HTR-8/SVneo (cell line): Measurements from ENCODE around the gene TRAM2.

ENCODE experiments used
- DNase-seq: peaks from one replicate; pipeline ENCODE4 v3.0.0; 2011; ENCODE audit warnings: low spot score, mixed read lengths; ENCODE audit not compliant: insufficient read length
- FAIRE-seq: peaks from 2 replicates; lab custom pipeline; 2011; peaks lifted over from hg19 to GRCh38; lab: Jason Lieb, UNC

The TRAM2 gene

DNA sequence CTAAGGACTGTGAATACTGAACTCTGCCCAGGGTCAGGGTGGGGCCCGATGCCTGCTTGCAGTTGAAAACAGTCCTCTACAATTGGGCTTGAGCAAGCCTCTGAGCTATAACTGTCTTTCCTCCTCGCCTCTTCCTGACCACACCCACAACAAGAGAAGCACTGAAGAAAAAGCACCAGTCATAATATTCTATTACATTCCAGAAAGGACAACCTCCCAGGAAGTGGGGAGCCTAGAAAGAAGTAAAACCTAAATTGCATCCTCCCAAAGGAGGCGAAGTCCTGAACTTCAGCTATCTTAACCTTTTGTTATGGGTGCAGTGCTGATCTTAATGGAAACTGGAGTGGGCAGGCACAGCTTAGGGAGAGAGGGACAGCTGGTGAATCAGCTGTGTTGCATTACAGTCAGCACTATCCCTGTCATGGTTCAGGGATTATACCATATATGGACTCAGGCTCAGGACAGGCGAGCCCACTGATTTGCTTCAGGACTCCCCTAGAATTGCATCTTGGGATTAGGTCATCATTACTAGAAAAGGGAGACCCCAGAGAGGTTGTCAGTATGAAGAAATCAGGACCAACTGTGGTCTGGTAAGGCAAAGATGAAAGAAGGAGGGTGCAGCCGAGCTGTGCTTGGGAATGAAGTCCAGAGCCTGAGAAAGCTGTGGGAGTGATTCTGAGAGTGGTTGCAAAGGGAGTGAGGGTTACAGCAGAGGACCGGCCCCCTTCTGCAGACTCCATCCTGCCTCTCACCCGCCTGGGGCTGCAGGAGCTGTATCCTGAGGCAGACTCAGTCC, 18.3 kb upstream of the TRAM2 start:
- FAIRE-seq: peak; percentile 16
- DNase-seq: peak; percentile 67

DNA sequence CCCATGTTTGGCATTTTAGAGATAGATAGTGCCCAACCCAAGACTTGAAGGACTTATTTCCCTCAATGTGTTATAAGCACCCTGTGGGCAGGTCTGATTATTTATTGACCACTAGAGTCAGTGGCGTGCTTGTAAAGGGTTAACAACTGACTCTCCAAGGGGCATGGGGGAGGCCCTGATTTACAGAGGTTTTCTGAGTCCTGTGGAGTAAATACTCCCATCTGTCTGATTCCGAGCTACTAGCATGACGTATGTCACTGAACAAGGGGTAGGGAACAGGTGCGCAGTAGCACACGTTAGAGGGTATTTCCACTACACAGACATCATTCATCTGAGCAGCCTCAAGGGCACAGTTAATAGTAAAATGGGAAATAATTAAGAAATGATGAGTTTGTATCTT, 17.4 kb upstream of the TRAM2 start:
- no peak for DNase-seq
- FAIRE-seq: no peak

DNA sequence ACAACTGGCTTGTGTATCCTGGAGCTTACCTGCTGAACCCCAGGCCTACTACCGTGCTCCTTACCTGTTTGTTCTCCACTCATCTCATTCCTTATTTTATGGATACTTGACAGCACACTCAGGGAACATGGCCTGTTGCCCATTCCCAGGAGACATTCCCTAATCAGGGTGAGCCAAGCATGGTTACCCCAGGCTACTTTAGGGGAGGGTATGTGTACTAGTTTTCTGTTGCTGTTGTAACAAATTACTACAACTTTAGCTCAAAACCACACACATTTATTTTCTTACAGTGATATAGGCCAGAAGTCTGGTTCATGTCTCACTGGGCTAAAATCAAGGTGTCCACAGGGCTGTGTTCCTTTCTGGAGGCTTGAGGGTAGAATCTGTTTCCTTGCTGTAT, 15.0 kb upstream of the TRAM2 start:
- FAIRE-seq (no peak), DNase-seq (no peak)

DNA sequence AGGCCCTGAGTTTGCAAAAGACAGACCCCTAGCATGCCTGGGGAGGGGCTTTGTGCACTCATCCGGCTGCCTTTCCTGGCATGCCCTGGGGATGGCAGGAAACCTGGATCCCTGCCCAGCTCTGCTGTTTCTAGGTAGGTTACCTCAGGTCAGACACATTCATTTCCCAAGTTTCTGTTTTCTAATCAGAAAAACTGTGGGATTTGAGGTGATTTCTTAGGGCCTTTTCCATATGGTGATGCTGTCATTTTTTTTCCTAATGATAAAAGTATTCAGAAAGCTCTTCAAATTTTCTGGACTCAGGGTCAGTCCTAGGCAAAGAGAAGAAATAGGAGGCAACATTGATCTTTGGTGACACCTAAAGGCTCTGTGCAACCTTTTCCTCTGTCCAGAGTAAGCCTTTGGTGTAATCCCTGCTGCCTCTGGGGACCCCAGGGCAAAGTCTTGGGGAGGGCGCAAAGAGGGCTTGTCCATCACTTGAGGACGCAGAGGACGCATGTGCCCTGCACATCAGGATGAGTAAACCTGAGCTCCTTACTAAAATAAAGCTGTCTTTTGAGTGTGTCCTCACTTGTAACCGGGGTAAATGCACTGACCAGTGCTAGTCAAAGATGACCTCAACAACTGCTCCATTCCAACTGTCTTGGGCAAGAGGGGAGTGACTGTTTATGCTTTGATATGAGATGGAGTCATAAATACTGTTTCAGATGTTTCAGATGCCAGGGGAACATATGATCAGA, 13.5 kb upstream of the TRAM2 start:
- FAIRE-seq (peak; percentile 9), DNase-seq (peak; percentile 48)

DNA sequence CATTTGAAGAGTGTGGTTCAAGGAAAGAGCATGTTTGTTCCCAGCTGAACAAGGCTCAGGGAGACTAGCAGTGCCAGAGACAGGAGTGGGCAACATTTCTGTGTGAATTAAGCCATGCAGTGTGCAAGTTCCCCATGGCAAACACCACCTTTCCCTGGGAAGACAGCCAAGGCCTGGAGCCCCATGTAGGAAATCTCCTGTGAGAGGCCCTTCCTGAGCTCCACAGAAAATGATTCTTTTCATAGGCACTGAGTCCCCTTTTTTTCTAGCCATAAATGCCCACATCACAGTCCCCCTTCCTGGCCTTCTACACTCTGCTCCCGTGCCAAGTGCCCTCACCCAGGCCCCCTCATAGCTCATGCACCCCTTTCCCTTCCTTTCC, 11.8 kb upstream of the TRAM2 start:
- FAIRE-seq (peak; percentile 13), DNase-seq (no peak)

DNA sequence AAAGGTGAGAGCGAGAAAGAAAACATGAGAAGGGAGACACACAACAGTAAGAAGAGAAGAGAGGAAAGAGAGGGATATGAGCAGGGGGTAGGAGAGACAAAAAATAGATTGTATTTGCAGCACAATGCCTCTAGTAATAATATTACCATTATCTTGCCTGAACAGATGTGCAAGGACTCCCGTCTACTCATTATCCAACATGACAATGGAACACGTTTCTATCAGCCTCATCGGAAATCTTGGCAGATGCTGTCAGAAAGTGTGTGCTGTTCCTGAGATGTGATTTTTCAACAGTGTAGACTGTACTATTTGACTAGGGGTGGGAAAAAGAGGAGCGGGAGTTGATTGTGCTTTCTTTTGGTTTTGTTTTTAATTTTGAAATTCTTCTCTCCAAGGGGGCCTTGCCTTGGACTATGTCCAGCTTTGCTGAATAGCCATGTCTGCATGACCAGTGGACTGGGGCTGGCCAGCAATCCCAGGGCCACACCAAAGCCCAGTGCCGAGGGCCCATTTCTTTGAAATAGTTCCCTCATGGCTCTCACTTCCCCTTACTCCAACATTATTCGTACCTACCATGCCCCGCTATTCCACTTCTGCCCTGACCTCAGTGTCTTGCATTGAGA, 11.3 kb upstream of the TRAM2 start:
- FAIRE-seq: no peak
- DNase-seq: no peak

DNA sequence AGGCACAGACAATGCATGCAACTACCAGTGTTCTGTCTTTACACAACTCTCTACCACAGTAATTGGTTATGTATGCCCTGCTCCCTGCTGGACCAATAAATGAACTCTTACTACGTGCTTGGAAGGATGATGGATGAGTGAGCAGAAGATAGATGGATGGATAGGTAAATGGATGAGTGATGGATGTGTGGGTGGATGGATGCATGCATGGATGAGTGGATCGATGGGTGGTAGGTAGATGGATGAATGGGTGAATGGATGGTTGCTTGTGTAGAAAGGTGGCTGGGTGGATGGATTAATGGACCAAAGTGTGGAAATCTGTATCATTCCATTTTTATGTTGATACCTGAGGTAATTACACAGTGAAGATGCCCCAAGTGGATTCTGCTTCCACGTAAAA, 10.1 kb upstream of the TRAM2 start:
- peak; percentile 57 for FAIRE-seq
- no peak for DNase-seq

DNA sequence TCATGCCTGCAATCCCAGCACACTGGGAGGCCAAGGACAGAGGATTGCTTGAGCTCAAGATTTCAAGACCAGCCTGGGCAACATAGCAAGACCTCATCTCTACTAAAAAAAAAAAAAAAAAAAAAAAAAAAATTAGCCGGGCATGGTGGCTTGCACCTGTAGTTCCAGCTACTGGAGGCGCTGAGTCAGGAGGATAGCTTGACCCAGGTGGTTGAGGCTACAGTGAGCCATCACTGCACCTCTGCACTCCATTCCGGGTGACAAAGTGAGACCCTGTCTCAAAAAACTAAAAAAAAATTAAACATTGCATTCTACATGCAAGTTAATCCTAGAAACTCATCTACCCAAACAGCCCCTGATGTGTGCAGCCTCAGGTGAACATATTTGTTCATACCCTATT, 7.3 kb upstream of the TRAM2 start:
- FAIRE-seq (no peak), DNase-seq (no peak)

DNA sequence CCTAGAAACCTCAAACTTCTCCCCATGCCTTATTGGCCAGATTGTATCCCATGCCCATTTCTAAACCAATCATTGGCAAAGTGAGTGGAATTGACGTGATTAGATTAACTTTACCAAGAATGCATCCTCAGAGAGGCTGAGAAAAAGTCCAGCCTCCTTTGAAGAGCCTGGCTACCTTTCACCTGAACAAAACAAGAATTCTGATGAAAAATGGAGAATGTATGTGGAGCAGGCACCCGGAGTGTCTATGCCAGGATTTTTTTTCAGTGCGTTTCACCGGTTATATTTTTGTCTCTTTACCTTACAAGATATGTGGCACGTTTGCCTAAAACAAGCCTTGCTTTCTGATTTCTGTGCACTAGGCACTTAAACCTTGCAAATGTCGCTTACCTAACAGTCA, 6.1 kb upstream of the TRAM2 start:
- DNase-seq (no peak), FAIRE-seq (no peak)

DNA sequence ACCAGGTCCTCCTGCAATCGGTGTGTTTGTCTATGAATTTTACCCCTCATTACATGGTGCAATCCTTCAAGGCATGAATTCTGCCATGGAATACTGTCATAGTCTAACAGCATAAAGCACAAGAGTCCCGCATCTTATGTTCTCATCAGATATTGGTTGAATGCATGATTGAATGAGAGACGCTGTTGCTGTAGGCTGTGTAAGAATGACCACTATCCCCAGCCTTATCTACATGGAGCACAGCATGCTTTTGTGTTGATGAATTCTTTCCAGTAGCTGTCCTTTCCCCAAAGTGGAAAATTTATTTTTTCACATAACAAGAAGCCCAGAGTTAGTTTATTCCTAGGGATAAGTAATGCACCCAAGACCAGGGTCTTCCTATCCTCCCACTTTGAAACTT, 5.6 kb upstream of the TRAM2 start:
- FAIRE-seq (no peak), DNase-seq (no peak)

DNA sequence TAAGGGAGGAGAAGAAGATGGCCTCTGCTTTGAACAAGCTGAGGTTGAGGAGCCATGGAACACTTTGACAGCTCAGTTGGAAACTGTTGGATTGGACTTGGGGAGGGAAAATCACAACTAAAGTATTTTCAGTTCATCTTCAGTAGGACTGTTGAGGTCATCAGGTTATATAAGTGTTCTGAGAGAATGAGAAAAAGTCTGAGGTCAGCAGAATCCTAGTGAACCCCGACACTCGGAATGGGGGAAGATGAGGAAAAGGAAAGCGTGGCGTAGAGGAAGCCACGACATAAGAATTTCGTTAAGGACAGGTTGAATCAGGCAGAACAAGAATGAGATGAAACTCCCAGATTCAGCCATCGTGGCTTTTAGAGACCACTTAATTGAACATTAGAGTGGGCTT, 4.0 kb upstream of the TRAM2 start:
- no peak for FAIRE-seq
- no peak for DNase-seq

DNA sequence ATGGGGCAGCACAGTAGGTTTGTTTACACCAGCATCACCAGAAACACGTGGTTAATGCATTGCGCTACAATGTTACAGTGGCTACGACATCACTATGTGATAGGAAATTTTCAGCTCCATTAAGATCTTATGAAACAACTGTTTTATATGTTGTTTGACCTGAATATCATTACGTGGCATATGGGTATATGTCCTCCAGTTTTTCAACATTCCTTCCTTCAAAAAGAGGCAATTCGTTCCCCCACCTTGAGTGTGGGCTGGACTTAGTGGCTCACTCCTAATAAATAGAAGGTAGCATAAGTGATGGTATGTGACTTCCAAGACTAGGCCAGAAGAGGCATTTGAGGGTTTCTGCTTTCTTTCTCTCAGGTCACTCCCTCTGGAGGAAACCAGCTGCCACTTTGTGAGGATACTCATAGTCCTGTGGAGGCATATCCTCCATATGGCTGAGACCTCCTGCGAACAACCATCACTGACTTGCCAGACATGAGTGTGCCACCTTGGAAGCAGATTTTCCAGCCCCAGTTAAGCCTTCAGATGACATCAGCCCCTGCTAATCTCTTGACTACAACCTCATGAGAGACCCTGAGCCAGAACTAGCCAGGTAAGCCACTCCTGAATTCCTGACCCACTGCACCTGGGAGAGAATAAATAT, 2.3 kb upstream of the TRAM2 start:
- DNase-seq (no peak), FAIRE-seq (no peak)

DNA sequence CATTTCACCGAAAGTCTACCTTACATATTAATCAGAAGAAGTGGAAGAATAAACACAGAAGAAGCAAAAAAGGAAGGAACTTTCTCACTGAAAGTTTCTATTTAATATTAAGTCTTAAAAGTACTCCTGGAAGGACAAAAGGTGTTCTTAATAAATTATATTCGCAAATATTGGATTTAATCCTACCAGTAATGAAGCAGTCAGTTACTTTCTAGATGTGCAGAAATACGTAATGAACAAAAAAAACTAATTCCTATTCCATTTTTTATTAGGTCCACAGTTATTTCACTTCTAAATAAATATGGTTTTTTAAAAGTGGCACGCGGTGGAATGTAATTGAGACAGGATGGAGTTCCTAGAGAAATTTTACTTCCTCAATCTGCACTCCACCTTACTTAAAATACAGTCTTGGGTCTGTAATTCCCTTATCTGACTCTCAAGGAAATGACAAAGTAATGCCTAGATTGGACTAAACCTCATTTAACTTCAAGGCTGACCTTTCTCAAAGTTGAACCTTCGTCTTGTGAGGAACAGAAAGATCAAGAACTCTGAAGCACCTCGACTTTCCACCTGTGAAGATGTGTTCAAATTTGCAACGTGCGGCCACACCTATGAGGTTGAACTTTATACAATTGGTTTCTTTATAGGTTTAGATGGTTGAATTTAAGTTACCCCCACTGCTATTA, 1.1 kb upstream of the TRAM2 start:
- no peak for FAIRE-seq
- no peak for DNase-seq

DNA sequence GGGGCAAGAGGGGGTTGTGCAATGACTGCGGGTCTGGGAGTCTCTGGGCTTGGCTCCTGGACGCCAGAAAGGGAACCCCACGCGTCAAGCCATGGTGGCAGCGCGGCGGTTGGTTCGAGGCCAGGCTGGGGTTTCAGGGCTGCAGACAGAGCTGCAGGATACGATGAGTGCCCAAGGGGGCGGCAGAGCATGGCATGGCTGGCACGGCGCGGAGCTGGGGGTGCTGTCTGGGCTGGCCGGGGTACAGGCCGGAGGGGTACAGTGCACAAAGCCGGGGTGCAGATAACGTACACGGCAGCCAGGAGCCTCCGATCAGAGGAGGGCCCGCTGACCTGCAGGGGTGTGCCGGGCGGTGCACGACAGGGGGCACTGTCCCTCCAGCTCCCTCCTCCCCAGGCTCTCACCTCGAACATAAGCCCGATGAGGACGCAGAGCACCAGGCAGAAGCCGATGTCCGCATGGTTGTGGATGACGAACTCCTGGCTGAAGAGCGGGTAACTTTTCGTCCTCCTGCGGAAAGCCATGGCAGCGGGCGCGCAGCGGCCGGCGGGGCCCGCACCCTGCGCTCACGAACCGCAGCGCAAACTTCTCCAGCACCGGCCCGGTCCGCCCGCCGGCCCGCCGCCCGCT, 353 bp downstream of the TRAM2 start:
- DNase-seq (peak; percentile 63), FAIRE-seq (no peak)

DNA sequence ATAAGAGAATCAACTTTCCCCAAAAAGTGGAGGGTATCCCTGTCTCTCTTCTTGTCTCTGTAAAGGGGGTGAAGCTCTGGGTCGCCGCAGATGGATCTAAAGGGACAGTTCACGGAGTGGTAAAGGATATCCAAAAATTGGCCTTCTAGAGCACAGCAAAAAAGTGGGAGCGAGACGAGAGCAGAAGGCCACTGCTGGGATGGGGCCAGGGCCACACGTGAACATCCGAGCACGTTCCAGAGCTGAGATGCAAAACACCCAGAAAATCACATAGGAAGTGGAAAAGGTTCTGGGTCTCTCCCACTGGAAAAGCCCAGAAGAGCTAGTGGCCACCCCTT, 837 bp downstream of the TRAM2 start:
- no peak for DNase-seq
- FAIRE-seq: no peak

DNA sequence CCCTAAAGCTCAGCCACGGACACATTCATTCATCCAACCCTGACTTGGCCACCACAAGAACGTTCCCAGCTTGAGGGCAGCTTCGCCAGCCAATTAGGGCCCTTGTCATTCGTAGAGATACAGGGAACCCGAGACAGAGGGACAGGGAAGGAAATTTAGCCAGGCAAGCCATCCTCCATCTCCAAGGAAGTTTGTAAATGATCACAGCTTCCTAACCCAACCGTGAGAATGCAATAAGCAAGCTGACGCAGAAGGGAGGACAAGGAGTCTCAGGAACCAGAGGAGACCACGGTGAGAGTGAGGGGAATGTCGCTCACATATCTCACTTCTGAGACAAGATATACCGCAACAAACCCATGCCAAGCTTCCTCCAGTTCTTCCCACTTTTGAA, 1.4 kb downstream of the TRAM2 start:
- FAIRE-seq (no peak), DNase-seq (no peak)

DNA sequence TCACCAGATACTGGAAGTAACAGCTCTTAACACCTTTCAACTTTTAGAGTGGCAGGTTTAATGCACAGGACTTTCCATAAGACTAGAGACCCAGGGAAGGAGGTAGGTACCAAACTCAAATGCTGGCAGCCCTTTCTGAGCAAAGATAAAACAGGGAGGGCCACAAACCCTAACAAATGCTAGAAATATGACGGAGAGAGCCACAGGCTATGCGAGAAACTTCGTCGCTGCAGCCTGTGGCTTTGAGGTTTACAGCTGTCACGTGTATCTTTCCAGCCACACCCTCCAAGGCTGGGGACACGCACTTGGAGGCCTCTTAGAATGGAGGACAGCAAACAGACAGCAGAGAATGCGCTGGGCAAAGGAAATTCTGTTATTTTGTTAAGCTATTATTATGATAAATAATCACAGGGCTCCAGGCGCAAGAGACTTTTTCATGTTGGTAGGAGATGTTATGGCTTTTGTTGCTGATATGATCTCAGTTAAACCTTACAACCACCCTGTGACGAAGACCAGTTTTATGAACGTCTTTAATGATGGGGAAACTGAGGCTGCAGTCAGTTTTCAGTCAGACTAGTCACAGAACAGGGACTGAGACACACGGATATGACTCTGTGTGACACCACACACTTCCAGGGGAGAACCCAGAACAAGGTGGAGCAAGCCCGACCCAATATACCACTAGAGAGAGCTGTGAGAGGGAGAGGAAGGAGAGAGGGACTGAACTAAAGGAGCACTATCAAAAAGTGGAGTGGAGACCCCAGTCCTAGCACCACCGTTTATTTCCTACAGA, 2.0 kb downstream of the TRAM2 start:
- DNase-seq (no peak), FAIRE-seq (no peak)

DNA sequence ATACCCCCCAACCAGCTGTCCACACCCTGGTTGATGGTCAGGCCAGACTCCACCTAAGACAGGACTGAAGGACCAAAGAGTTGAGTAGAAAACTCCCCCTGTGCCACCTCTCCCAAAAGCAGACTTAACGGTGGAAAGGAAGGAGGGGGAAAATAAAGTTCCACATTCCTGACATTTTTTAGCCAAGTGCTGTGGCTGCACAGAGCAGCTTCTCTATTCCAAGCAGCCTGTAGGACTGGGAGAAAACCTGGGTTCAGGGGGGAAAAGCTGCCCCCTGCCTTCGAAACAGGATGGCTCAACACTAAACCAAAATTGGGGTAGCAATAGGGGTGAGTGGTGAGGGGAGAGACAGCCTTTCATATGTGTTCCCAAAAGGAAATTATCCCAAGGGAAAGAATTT, 3.6 kb downstream of the TRAM2 start:
- DNase-seq (peak; percentile 58), FAIRE-seq (no peak)

DNA sequence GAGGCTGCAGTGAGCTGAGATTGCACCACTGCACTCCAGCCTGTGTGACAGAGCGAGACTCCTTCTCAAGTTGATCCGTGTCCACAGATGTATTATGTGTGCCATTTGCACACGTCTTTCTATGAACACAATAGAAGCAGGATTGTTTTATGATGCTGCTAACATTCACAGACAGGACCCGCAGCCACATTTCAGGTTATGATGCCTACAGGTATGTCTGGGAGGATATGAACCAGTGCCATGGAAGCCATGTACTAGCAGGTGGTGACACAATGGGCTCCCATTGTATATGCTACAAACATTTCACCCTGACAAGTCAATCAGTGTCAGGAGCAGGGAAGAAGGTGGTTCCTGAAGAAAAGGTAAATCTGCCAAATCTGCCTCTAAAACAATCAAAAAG, 4.3 kb downstream of the TRAM2 start:
- DNase-seq: no peak
- FAIRE-seq: no peak
